Peyer's patch (tissue), 4 donors: ENCODE data around the gene DCN. TPM values are rescaled to one million over a fixed set of nuclear protein-coding genes. Genes with fewer than 3 reads are reported as not detected.

ENCODE experiments used
- DNase-seq, 3 donors: peaks; one replicate each; pipeline ENCODE4 v3.0.0-alpha.2; 2017 to 2019
- H3K27ac ChIP-seq, 4 donors: fragments of 200-600 bp; sonication (generic); one replicate each; pipeline ENCODE4 v1.5.1; 2016 to 2019
- H3K27me3 ChIP-seq, 2 donors: fragments of 200-600 bp; sonication (generic); one replicate each; pipeline ENCODE4 v1.5.1; 2019
- H3K36me3 ChIP-seq, 3 donors: fragments of 200-600 bp; sonication (generic); one replicate each; pipeline ENCODE4 v1.5.1; 2016 to 2019
- H3K4me1 ChIP-seq, 4 donors: fragments of 200-600 bp; sonication (generic); one replicate each; pipeline ENCODE4 v1.5.1; 2016 to 2019
- H3K4me3 ChIP-seq, 4 donors: fragments of 200-600 bp; sonication (generic); 1 replicate in 3 of 4; 2 replicates in 1 of 4; pipeline ENCODE4 v1.5.1; 2016 to 2019; ENCODE audit warnings: mild to moderate bottlenecking in 1 of 4
- H3K9me3 ChIP-seq, 4 donors: fragments of 200-600 bp; sonication (generic); one replicate each; pipeline ENCODE4 v1.5.1; 2016 to 2019; ENCODE audit warnings: mild to moderate bottlenecking in 1 of 4
- POLR2A ChIP-seq, 2 donors: fragments of 450-650 bp; IDR thresholded peaks; one replicate each; pipeline ENCODE4 v1.5.1; 2017; ENCODE audit warnings: antibody characterized with exemption in 2 of 2, mild to moderate bottlenecking in 2 of 2, moderate library complexity in 2 of 2
- total RNA-seq, 4 donors: library from RNA; depleted of rRNA; stranded (reverse); fragments of >200 nt; gene quantifications; one replicate each; pipeline ENCODE4 v1.1.0, GENCODE V29; 2016
- TF ChIP-seq, protein P1 (sequence below), 6 experiments: fragments of 450-650 bp in 4 of 6; fragments of 200-600 bp in 2 of 6; sonication (generic) in 1 of 6; IDR thresholded peaks; one replicate each; pipeline ENCODE4 v1.5.1; 2017 to 2019; ENCODE audit warnings: antibody characterized with exemption in 6 of 6, mild to moderate bottlenecking in 3 of 6, moderate library complexity in 1 of 6

Gene DCN
- total RNA-seq, 4 donors from 2014 or later, result 142 to 543 (median 309) TPM

DNA sequence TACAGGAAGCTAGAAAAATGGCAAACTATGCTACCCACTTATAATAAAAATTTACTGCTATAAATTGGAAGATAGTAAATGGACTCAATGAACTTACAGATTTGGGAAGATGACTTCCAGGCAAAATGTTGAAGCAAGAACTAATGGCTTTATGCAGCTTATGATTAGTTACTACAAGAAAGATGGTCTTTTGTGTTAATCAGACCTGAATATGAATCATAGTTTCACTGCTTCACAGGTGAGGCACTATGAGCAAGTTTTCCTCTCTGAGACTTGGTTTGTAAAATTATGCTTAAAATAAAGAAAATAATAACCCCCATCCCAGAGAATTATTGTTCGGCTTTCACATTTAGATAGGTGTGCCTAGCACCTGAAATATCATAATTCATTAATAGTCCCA is 19.8 kb upstream of the DCN start:
- H3K4me1 ChIP-seq, result no peaks in the 10 kb centered on the region
- H3K27ac ChIP-seq, result no peak overlapping the region
- H3K4me3 ChIP-seq, result no peak overlapping the region
- TF ChIP-seq POLR2A (IDR thresholded peaks at IDR 0.05), result no peak
- TF ChIP-seq, protein P1, sequence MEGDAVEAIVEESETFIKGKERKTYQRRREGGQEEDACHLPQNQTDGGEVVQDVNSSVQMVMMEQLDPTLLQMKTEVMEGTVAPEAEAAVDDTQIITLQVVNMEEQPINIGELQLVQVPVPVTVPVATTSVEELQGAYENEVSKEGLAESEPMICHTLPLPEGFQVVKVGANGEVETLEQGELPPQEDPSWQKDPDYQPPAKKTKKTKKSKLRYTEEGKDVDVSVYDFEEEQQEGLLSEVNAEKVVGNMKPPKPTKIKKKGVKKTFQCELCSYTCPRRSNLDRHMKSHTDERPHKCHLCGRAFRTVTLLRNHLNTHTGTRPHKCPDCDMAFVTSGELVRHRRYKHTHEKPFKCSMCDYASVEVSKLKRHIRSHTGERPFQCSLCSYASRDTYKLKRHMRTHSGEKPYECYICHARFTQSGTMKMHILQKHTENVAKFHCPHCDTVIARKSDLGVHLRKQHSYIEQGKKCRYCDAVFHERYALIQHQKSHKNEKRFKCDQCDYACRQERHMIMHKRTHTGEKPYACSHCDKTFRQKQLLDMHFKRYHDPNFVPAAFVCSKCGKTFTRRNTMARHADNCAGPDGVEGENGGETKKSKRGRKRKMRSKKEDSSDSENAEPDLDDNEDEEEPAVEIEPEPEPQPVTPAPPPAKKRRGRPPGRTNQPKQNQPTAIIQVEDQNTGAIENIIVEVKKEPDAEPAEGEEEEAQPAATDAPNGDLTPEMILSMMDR (IDR thresholded peaks at IDR 0.05), result no peak
- H3K36me3 ChIP-seq, result no peaks in the 10 kb centered on the region
- no peak for DNase-seq
- no peaks in the 10 kb centered on the region for H3K9me3 ChIP-seq
- H3K27me3 ChIP-seq, result no peaks in the 10 kb centered on the region

DNA sequence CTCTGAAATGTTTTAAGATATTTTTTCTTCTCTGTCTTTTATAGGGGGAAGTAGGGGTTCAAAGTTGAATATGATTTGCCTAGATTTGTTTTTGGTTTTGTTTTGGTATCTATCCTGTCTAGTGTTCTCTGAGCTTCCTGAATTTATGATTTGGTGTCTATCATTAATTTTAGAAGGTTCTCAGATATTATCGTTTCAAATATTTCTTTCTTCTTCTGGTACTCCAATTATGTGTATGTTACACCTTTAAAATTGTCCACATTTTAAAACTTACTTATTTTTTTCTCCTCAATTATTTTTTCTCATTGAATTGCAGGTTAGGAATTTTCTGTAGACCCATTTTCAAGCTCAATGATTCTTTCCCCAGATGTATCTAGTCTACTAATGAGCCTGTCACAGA is 13.8 kb upstream of the DCN start:
- TF ChIP-seq, protein P1 (IDR thresholded peaks at IDR 0.05), result no peak
- TF ChIP-seq POLR2A (IDR thresholded peaks at IDR 0.05), result no peak
- Histone ChIP-seq H3K27ac (no peak overlapping the region), H3K36me3 (no peaks in the 10 kb centered on the region), H3K9me3 (peaks cover 0 to 7% (median 0%) of the 10 kb centered on the region in 4 donors), H3K27me3 (no peaks in the 10 kb centered on the region), H3K4me3 (no peak overlapping the region), H3K4me1 (no peaks in the 10 kb centered on the region)
- DNase-seq, result no peak

DNA sequence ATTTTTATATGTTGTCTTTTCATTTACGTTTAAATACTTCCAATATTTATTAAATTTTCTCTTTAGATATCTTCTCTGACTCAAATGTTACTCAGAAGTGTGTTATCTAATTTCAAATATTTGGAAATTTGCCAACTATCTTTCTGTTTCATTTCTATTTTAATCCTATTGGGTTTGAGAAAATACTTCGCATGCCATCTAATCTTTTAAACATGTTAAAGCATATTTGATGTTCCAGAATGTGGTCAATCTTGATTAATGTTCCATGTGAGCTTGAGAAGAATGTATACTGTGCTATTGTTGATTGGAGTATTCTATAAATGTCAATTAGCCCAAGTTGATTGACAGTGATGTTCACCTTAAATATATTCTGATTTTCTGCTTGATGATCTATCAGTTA is 11.9 kb upstream of the DCN start:
- Histone ChIP-seq H3K27ac (no peak overlapping the region), H3K36me3 (no peaks in the 10 kb centered on the region), H3K9me3 (peaks cover 0 to 7% (median 0%) of the 10 kb centered on the region in 4 donors), H3K27me3 (no peaks in the 10 kb centered on the region), H3K4me3 (no peak overlapping the region), H3K4me1 (no peaks in the 10 kb centered on the region)
- no peak for DNase-seq
- TF ChIP-seq POLR2A (IDR thresholded peaks at IDR 0.05), result no peak
- TF ChIP-seq, protein P1 (IDR thresholded peaks at IDR 0.05), result no peak

DNA sequence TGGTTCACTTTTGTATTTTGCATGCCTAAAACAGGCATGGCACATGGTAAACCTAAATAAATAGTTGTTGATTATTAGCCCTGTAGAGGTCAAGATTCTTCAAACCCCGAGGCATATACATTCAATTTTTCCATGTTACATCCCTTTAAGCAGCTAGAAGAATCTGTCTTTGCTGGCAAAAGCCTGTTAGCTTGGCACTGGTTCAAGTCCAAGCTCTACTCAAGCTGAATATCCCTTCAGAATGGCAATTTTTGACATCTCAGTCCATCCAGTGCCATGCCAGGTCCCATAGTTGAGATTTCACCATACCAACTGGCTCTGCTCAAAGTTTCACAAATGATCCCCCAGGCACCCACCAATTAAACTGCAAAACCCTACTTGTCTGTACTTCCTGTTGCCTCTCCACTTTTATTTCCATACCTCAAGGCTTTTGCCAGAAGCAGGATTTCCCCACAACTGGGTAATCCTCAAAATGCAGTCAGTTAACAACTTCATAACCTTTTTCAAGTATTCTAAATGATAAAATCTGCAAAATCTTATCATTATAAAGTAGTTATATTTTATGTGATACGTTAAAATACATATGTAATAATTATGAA is 9.0 kb upstream of the DCN start:
- Histone ChIP-seq H3K4me3 (no peak overlapping the region), H3K36me3 (no peaks in the 10 kb centered on the region), H3K27ac (no peak overlapping the region), H3K9me3 (peaks cover 0 to 7% (median 0%) of the 10 kb centered on the region in 4 donors), H3K27me3 (no peaks in the 10 kb centered on the region), H3K4me1 (no peaks in the 10 kb centered on the region)
- no peak for TF ChIP-seq POLR2A (IDR thresholded peaks at IDR 0.05)
- TF ChIP-seq, protein P1 (IDR thresholded peaks at IDR 0.05), result no peak
- no peak for DNase-seq

DNA sequence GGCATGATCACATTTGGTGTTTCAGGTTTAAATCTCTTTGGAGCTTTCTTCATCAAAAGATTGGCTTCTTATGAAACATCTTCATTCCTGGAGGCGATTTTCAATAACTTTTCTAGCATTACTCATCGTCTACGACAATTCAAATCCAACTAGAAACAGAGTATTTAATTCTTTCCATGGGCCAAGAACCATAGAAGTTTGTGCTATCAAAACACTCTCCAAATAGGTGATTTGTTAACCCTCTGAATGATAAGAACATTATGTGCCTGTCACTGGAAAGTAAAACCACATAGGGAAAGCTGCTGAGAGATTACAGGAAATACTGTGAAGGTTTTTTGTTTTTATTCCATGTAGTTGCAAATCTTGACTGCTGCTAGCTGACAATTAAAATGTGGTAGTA is 6.9 kb upstream of the DCN start:
- Histone ChIP-seq H3K27ac (no peak overlapping the region), H3K4me1 (no peaks in the 10 kb centered on the region), H3K36me3 (no peaks in the 10 kb centered on the region), H3K27me3 (no peaks in the 10 kb centered on the region), H3K9me3 (no peaks in the 10 kb centered on the region), H3K4me3 (no peak overlapping the region)
- DNase-seq, result no peak
- TF ChIP-seq, protein P1 (IDR thresholded peaks at IDR 0.05), result no peak
- no peak for TF ChIP-seq POLR2A (IDR thresholded peaks at IDR 0.05)

DNA sequence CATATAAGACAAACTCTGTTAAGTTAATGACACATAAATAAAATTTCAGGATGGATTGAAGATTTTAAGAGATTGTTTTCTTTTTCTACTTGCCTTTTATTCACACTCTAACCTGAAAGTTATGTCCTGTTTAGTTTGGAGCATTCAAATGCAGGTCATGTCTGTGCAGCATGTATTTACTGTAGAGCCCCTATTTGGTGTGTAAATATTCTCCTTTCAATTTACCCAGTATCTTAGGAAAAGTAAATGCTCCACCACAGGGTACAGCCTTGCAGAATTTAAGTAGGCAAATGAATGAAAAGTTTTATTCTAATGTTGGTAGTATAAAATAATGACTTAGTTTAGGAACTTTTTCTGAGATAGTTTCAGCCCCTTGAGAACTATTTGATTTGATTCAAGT is 6.2 kb upstream of the DCN start:
- H3K27ac ChIP-seq, result no peak overlapping the region

More for the DNA sequence above, 6.2 kb upstream of the DCN start:
- no peaks in the 10 kb centered on the region for H3K9me3 ChIP-seq
- H3K4me3 ChIP-seq, result no peak overlapping the region
- TF ChIP-seq, protein P1 (IDR thresholded peaks at IDR 0.05), result no peak
- TF ChIP-seq POLR2A (IDR thresholded peaks at IDR 0.05), result no peak
- H3K27me3 ChIP-seq, result no peaks in the 10 kb centered on the region
- no peaks in the 10 kb centered on the region for H3K4me1 ChIP-seq
- no peaks in the 10 kb centered on the region for H3K36me3 ChIP-seq
- DNase-seq, result no peak
